PFSK-1 (cell line): ENCODE results near the gene RPAP3.

Experiments used
- FOXP2 ChIP-seq: optimal IDR thresholded peaks from 2 replicates; pipeline ENCODE3; 2011; ENCODE audit warnings: borderline replicate concordance, control low read depth, inconsistent platforms; ENCODE audit not compliant: insufficient read depth; ENCODE audit errors: extremely low read length, extremely low read depth
- POLR2AphosphoS5 ChIP-seq: IDR thresholded peaks from 2 replicates; pipeline ENCODE4 v1.6.1; 2012; ENCODE audit warnings: low read depth, mild to moderate bottlenecking, control low read depth, low read length, moderate library complexity
- REST ChIP-seq, 2 experiments: IDR thresholded peaks; 2 replicates each; pipeline versions ENCODE4 v1.6.1 to v1.8.0; 2011 to 2012; ENCODE audit warnings: low read depth in 2 of 2, low read length in 2 of 2, control low read depth in 1 of 2, inconsistent platforms in 1 of 2, mild to moderate bottlenecking in 1 of 2, moderate library complexity in 1 of 2; ENCODE audit not compliant: insufficient read depth in 1 of 2
- SIN3A ChIP-seq: IDR thresholded peaks from 2 replicates; pipeline ENCODE4 v1.6.1; 2012; ENCODE audit warnings: mild to moderate bottlenecking, low read length, moderate library complexity, borderline replicate concordance; ENCODE audit not compliant: insufficient read depth
- TAF1 ChIP-seq: IDR thresholded peaks from 2 replicates; pipeline ENCODE4 v1.6.1; 2012; ENCODE audit warnings: low read length, control low read depth, borderline replicate concordance; ENCODE audit not compliant: insufficient read depth

- TF ChIP-seq SIN3A: no peak
- TF ChIP-seq POLR2AphosphoS5: no peak
- no peak for TF ChIP-seq REST (IDR thresholded peaks at IDR 0.05; ENCODE audit: insufficient read depth in 1 of 2, low read depth in 2 of 2, low read length in 2 of 2)
- no peak for TF ChIP-seq TAF1
- no peak for TF ChIP-seq FOXP2
These were observed 2.2 kb upstream of the RPAP3 start for GRCh38 chr12:47707905-47708543.
